C4-2B (cell line): ENCODE measurements around the gene STAP1.

Source experiments
- H3K27ac ChIP-seq: fragments of 450-650 bp; 2 replicates; pipeline ENCODE4 v1.5.1; 2017
- CTCF ChIP-seq: fragments of 450-650 bp; conservative IDR thresholded peaks from 2 replicates; pipeline ENCODE4 v1.5.1; 2017; ENCODE audit warnings: mild to moderate bottlenecking
- ZFX ChIP-seq: fragments of 450-650 bp; IDR thresholded peaks from 2 replicates; pipeline ENCODE4 v1.6.1; 2017

The STAP1 gene

GRCh38 chr4:67580577-67580976 is 22.1 kb downstream of the STAP1 start:
- no peak overlapping the region for H3K27ac ChIP-seq
- no peak for TF ChIP-seq CTCF

- TF ChIP-seq ZFX = no peak
- no peak for TF ChIP-seq CTCF
- H3K27ac ChIP-seq = no peak overlapping the region
These were observed 22.8 kb downstream of the STAP1 start for GRCh38 chr4:67581208-67581857.

GRCh38 chr4:67581913-67582312 is 23.4 kb downstream of the STAP1 start:
- no peak for TF ChIP-seq CTCF
- no peak for TF ChIP-seq ZFX
- H3K27ac ChIP-seq = no peak overlapping the region

- TF ChIP-seq ZFX = no peak
These were observed 26.0 kb downstream of the STAP1 start for GRCh38 chr4:67584496-67584895.

GRCh38 chr4:67587156-67587555 is 28.6 kb downstream of the STAP1 start:
- H3K27ac ChIP-seq = no peak overlapping the region
- TF ChIP-seq CTCF = no peak
- TF ChIP-seq ZFX = no peak

More at GRCh38 chr4:67584496-67584895, 26.0 kb downstream of the STAP1 start:
- H3K27ac ChIP-seq = no peak overlapping the region

GRCh38 chr4:67593741-67594175 is 35.2 kb downstream of the STAP1 start:
- no peak overlapping the region for H3K27ac ChIP-seq
- TF ChIP-seq CTCF (no peak), ZFX (no peak)

- no peak overlapping the region for H3K27ac ChIP-seq
- TF ChIP-seq ZFX (no peak), CTCF (no peak)
These were observed 44.9 kb downstream of the STAP1 start for GRCh38 chr4:67603310-67604028.

- H3K27ac ChIP-seq = no peak overlapping the region
- TF ChIP-seq ZFX (no peak), CTCF (no peak)
These were observed 45.5 kb downstream of the STAP1 start for GRCh38 chr4:67604029-67604381.
